MM.1S (cell line): ENCODE measurements around the gene KRTAP10-9.
A peak's percentile ranks its signal among the peaks of the same experiment; 100 is the strongest.

Experiments
- DNase-seq: peaks from one replicate; pipeline ENCODE4 v3.0.0-alpha.2; 2015
- H2AFZ ChIP-seq: fragments of 300-600 bp; sonication (generic); 2 replicates; pipeline ENCODE4 v1.6.0; 2016; ENCODE audit warnings: antibody characterized with exemption, low read length
- H3F3A ChIP-seq: fragments of 300-600 bp; sonication (generic); 2 replicates; pipeline ENCODE4 v1.6.1; 2016; ENCODE audit warnings: mild to moderate bottlenecking, antibody characterized with exemption, low read length, moderate library complexity, mixed read lengths; ENCODE audit not compliant: insufficient read depth
- H3K27ac ChIP-seq: fragments of 300-600 bp; sonication (generic); 2 replicates; pipeline ENCODE4 v1.5.1; 2016; ENCODE audit warnings: mild to moderate bottlenecking, low read length
- H3K27me3 ChIP-seq: fragments of 300-600 bp; sonication (generic); replicated peaks from 2 replicates; pipeline ENCODE4 v1.6.0; 2016; ENCODE audit warnings: low read length; ENCODE audit not compliant: insufficient read depth
- H3K36me3 ChIP-seq: fragments of 300-600 bp; sonication (generic); replicated peaks from 2 replicates; pipeline ENCODE4 v1.6.1; 2016; ENCODE audit warnings: mild to moderate bottlenecking, low read length, mixed read lengths; ENCODE audit not compliant: insufficient read depth
- H3K4me1 ChIP-seq: fragments of 300-600 bp; sonication (generic); 2 replicates; pipeline ENCODE4 v1.6.1; 2016; ENCODE audit warnings: low read length, mixed read lengths
- H3K4me2 ChIP-seq: fragments of 300-600 bp; sonication (generic); 2 replicates; pipeline ENCODE4 v1.6.0; 2016; ENCODE audit warnings: low read depth, low read length
- H3K4me3 ChIP-seq: fragments of 300-600 bp; sonication (generic); 2 replicates; pipeline ENCODE4 v1.5.1; 2016; ENCODE audit warnings: low read length, mixed read lengths
- H3K79me2 ChIP-seq: fragments of 300-600 bp; sonication (generic); 2 replicates; pipeline ENCODE4 v1.6.1; 2016; ENCODE audit warnings: mixed run types, low read length, mixed read lengths
- H3K9ac ChIP-seq: fragments of 300-600 bp; sonication (generic); 2 replicates; pipeline ENCODE4 v1.6.1; 2016; ENCODE audit warnings: low read length, mixed read lengths
- H3K9me2 ChIP-seq: fragments of 300-600 bp; sonication (generic); replicated peaks from 2 replicates; pipeline ENCODE4 v1.6.1; 2016; ENCODE audit warnings: mild to moderate bottlenecking, low read length, mixed read lengths; ENCODE audit not compliant: insufficient read depth
- H3K9me3 ChIP-seq: fragments of 300-600 bp; sonication (generic); replicated peaks from 2 replicates; pipeline ENCODE4 v1.6.1; 2016; ENCODE audit warnings: mild to moderate bottlenecking, low read length, mixed read lengths; ENCODE audit not compliant: insufficient read depth
- H4K20me1 ChIP-seq: fragments of 300-600 bp; sonication (generic); 2 replicates; pipeline ENCODE4 v1.6.1; 2016; ENCODE audit warnings: mild to moderate bottlenecking, low read length, moderate library complexity, mixed read lengths; ENCODE audit not compliant: insufficient read depth
- CTCF ChIP-seq: fragments of 300-600 bp; sonication (generic); IDR thresholded peaks from 2 replicates; pipeline ENCODE4 v1.5.1; 2016; ENCODE audit warnings: antibody characterized with exemption, low read length, mixed read lengths
- EZH2 ChIP-seq: fragments of 300-600 bp; sonication (generic); optimal IDR thresholded peaks from 2 replicates; pipeline ENCODE3; 2017; ENCODE audit warnings: low read depth, mild to moderate bottlenecking, antibody characterized with exemption, low read length, mixed read lengths
- EZH2phosphoT487 ChIP-seq: fragments of 300-600 bp; sonication (generic); IDR thresholded peaks from 2 replicates; pipeline ENCODE4 v1.6.1; 2018; ENCODE audit warnings: antibody characterized with exemption, low read length

KRTAP10-9 gene

GRCh38 chr21:44650973-44651675, 24.2 kb downstream of the KRTAP10-9 start:
- H3K9ac ChIP-seq = no peak overlapping the region
- no peaks in the 10 kb centered on the region for H3K36me3 ChIP-seq
- no peak overlapping the region for H3K27ac ChIP-seq
- H4K20me1 ChIP-seq = no peaks in the 10 kb centered on the region
- TF ChIP-seq CTCF = no peak
- no peak for TF ChIP-seq EZH2phosphoT487
- TF ChIP-seq EZH2 = no peak
- H3K9me2 ChIP-seq = no peaks in the 10 kb centered on the region
- no peaks in the 10 kb centered on the region for H3F3A ChIP-seq
- no peaks in the 10 kb centered on the region for H3K4me1 ChIP-seq
- no peaks in the 10 kb centered on the region for H3K79me2 ChIP-seq
- H3K4me2 ChIP-seq = no peak overlapping the region
- no peak overlapping the region for H3K4me3 ChIP-seq
- H3K27me3 ChIP-seq = peaks cover 84% of the 10 kb centered on the region
- no peak for DNase-seq
- H2AFZ ChIP-seq = no peak overlapping the region
- no peaks in the 10 kb centered on the region for H3K9me3 ChIP-seq

- Histone ChIP-seq H3K4me1 (no peaks in the 10 kb centered on the region), H3K9me2 (no peaks in the 10 kb centered on the region), H4K20me1 (no peaks in the 10 kb centered on the region), H3K9ac (no peak overlapping the region), H3K9me3 (no peaks in the 10 kb centered on the region), H3K27me3 (peaks cover 83% of the 10 kb centered on the region), H3K27ac (no peak overlapping the region), H3F3A (no peaks in the 10 kb centered on the region), H3K4me3 (no peak overlapping the region), H3K79me2 (no peaks in the 10 kb centered on the region), H3K4me2 (no peak overlapping the region), H2AFZ (no peak overlapping the region), H3K36me3 (no peaks in the 10 kb centered on the region)
- TF ChIP-seq CTCF (no peak), EZH2phosphoT487 (no peak)
- peak; percentile 40 for DNase-seq
Measured at GRCh38 chr21:44653123-44653522, 26.2 kb downstream of the KRTAP10-9 start.

- Histone ChIP-seq H2AFZ (no peak overlapping the region), H3K4me3 (no peak overlapping the region), H3K79me2 (no peaks in the 10 kb centered on the region), H3K9ac (no peak overlapping the region), H3K9me3 (no peaks in the 10 kb centered on the region), H3K27me3 (peaks cover 83% of the 10 kb centered on the region), H3K4me1 (no peaks in the 10 kb centered on the region), H3K4me2 (no peak overlapping the region), H3F3A (no peaks in the 10 kb centered on the region), H3K36me3 (no peaks in the 10 kb centered on the region), H3K27ac (no peak overlapping the region), H3K9me2 (no peaks in the 10 kb centered on the region), H4K20me1 (no peaks in the 10 kb centered on the region)
- DNase-seq = no peak
- TF ChIP-seq CTCF = no peak
- TF ChIP-seq EZH2phosphoT487 = no peak
- TF ChIP-seq EZH2 = no peak
Measured at GRCh38 chr21:44653656-44654575, 27.0 kb downstream of the KRTAP10-9 start.
